HuH-7 (cell line): ENCODE data around the gene HLA-DQA2.
"Not testable (repeated sequence)": the region's sequence is repeated elsewhere in the genome, so short reads cannot be mapped to it uniquely, and the experiment has no call there.

Source experiments
- DNase-seq: peaks from one replicate; pipeline ENCODE4 v3.0.0; 2011; ENCODE audit warnings: low spot score

Gene HLA-DQA2

DNA sequence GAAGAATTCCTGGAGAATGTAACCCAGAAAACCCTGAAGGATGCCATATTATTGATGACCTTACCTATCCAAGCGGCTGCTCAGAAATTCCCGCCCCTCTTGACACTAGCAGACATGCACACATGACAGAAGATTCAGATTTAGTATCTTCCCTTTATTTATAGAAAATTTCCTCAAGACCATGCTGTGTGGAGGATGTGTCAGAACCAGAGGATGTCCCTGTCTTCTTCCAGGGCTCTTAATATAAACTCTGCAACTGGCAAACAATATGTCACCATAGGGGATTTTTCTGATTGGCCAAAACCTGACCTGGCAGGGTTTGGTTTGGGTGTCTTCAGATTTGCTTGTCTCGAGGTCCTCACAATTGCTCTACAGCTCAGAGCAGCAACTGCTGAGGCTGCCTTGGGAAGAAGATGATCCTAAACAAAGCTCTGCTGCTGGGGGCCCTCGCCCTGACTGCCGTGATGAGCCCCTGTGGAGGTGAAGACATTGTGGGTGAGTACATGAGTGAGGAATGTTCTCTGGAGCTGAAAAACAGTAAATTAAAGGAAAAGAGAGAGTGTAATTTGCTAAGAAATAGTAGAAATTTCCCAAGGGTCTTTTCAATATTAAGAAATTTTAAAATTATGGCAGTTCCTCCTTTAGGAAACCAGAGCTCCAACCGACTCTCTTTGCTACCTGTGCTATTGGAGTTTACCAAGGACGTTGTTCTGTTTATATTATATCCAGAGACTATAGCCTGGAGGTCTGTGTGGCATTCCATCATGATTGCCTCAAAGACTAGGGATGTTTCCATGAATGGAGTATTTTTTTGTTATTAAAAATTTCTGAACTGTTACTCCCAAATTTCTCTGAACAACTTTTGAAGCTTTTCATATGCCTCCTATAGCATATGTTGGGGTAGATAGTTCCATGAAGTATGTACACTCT, at the start of gene HLA-DQA2:
HLA-DQA2 (plus strand) TSS at position 361 of the 930 bp plus-strand sequence; CDS start at position 414, 53 bp downstream.
- DNase-seq: no peak

DNA sequence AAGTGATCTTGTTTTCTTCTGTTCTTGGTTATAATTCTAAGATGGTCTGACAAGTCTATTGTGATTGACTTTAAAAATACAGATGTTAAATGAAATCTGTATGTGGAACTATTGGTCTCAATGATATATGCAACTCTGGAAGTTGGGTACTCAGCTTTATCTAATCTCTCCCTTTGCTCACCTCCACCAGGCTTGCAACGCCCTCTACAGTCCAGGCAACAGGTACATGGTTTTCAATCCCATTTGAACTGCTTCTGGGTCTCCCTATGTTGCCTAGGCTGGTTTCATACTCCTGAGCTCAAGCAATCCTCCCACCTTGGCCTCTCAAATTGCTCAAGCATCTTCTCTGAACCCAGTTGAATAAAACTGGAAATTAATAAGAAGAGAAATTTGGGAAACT, 49.2 kb upstream of the HLA-DQA2 start:
- peak; percentile 23 for DNase-seq

DNA sequence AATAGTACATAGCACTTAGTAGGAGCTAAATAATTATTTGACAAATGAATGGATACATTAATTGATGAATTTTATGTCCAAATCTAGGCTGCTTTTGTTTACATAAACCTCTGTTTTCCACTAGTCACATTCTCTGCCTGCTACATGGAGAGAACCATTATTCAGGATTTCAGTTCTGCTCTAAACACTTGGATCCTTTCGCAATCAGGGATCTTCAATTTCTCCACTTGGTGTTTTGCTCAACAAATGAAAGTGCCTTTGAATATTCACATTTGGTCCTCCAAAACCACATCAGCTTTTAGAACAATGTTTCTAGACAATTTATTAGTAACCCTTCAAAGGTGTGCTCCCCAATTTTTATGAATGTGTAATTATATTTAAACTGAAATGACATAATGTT, 44.2 kb upstream of the HLA-DQA2 start:
- DNase-seq: no peak

DNA sequence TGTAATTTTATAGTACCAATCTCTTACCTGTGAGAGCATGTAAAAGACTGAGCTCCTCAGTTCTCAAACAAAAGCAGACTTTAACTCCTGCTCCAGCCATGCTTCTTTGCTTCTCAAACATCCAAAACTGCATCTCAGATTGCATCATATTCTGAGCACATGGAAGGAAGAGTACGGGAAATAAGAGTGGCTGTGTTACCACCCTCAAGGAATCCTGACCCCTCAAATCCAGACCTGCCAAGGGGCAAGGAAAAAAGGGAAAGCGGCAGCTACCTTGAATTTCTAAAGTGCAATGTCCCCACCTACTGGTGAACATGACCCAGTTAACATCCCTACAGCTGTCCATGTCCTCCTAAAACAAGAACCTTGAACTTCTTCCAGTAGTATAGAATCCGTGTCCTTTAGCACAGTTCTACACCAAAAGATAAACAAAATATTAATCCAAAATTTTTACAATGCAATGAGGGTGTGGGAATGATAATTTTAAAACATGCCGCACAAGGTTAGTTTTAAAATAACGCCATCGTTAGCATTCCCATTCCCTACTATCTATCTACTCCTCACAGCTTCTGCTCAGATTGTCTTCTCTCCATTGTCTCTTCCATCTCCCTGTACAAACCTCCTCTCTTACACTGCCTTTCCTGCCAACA, 40.7 kb upstream of the HLA-DQA2 start:
- peak; percentile 17 for DNase-seq

DNA sequence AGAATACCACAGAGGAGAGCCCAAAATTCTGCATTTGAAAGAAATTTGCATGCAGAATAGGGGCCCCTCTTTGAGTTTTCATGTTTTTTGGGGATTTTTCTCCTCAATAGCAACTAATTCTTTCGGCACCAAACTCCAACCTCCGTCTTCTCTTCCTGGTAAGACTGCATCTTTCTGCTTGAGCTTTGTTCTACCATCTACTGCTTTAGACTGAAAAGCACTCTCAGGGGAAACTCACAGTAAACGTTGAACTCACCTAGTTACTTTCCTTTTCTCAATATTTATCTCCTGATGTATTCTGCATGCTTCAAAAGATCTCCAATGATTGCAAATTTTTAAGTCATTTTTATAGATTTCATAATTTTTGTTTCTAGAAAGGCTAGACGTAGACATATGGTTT, 37.8 kb upstream of the HLA-DQA2 start:
- DNase-seq: no peak

DNA sequence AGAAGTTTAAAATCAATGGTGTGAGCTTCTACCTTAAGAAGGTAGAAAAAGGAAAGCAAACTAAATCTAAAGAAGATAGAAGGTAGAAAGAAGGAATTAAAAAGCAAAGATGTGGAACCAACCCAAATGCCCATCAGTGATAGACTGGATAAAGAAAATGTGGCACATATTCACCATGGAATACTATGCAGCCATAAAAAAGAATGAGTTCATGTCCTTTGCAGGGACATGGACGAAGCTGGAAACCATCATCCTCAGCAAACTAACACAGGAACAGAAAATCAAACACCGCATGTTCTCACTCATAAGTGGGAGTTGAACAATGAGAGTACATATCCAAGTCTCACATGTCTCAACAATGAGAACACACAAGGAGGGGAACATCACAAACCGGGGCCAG, 36.0 kb upstream of the HLA-DQA2 start:
- not testable (repeated sequence) for DNase-seq

DNA sequence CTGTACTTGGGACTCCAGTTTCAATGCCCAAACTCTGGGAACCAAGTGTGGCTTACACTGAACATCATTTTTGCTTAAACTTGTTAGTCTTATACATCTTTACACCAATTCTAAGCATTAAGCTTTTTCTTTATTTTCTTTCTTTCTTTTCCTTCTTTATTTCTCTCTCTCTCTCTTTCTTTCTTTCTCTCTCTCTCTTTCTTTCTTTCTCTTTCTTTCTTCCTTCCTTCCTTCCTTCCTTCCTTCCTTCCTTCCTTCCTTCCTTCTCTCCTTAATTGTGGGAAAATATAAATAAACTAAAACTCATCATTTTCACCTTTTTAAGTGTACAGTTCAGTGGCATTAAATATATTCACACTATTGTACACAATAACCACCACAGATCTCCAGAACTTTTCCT, 31.6 kb upstream of the HLA-DQA2 start:
- DNase-seq: no peak

DNA sequence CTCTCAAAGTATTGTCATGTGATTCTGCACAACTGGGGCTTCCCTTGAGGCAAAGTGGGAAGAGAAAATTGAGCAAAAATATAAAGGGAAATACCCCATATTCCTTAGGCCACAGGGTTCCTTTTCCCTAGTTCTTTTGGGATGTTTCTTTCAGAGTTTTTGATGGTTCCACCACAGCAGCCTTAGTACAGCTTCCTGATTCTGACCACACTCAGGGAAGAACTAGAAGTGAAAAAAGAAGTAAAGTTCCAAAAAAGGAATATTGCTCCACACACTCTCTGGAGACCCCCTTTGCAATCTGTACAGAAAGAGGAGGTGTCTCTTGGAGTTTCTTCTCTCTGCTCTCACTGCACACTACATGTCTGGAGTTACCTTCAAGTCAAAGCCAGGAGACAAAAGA, 27.9 kb upstream of the HLA-DQA2 start:
- DNase-seq: no peak

DNA sequence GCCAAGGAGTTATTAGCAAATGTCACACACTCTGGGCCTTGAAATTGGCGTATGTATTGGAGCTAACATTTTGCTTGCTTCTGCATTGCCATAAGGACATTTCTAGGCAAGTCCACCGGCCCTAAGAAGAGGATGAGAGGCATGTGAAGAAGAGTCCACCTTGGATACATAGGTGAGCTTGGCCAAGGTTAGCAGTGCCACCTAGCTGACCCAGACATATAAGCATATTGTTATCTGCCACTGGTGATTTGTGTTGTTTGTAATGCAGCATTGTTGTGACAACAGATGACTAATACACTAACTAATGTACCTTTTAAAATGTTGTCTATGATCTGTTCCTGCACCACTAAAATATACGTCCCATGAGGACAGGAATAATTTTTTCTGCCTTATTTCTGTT, 24.8 kb upstream of the HLA-DQA2 start:
- DNase-seq: no peak

DNA sequence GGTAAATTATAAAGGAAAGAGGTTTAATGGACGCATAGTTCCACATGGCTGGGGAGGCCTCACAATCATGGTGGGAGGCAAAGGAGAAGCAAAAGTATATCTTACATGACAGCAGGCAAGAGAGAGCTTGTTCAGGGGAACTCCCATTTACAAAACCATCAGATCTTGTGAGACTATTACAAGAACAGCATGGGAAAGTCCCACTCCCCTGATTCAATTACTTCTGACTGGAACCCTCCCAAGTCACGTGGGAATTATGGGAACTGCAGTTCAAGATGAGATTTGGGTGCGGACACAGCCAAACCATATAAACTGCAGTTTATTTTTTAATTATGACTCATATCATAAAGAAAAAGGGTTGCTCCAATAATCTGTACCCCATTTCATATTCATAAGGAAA, 22.3 kb upstream of the HLA-DQA2 start:
- no peak for DNase-seq

DNA sequence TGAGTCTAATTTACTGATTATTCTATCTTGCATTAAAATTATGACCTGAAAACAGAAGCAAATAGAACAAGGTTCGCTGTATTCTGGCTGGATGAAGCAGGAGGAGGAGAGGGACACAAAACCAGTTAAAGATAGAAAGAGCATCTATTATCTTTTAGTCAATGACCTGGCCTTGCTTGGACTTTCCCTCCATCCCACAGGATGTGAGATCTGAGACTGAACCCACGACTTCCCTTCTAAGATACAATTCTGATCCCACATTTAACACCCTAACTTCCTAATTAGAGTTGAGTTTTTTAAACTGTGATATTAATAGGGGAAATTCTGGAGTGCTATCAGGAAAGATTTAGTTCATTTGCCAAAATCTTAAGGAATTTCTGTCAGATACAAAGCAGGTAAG, 3.1 kb upstream of the HLA-DQA2 start:
- DNase-seq: no peak

DNA sequence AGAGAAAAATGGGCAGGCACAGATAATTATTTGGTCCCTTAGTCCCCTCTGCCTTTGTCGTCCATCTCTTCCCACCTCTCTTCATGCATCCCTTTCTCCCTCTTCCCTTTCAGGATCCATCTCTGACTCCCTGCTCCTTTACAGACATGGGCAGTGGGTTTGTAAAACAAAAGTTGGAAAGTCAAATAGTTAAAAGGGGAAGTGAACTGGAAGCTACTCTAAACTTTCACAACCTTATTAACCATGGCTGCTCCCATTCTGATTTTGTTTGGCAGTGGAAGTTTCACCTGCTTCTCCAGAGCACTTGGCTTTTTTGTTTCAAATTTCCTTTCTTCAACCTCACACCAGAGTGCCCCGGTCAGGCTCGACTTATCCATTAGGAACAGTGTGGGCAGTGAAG, 1.2 kb downstream of the HLA-DQA2 start:
- DNase-seq: no peak

DNA sequence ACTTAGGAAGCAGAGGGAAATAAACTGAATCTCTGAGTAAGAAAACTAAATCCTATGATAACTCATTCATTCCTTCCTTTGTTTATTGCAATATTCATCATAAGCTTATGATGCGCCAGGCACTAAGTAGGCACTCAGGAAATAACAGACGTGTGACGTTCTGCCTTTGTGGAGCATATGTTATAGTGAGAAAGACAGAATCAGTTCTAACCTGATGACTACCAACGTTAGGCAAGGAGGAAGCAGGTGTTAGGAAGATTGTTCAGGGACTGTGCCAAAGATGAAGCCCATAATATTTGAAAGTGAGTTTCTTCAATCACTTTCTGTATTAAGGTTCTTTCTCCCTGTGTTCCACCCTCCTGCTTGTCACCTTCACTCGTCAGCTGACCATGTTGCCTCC, 3.6 kb downstream of the HLA-DQA2 start:
- DNase-seq: no peak

DNA sequence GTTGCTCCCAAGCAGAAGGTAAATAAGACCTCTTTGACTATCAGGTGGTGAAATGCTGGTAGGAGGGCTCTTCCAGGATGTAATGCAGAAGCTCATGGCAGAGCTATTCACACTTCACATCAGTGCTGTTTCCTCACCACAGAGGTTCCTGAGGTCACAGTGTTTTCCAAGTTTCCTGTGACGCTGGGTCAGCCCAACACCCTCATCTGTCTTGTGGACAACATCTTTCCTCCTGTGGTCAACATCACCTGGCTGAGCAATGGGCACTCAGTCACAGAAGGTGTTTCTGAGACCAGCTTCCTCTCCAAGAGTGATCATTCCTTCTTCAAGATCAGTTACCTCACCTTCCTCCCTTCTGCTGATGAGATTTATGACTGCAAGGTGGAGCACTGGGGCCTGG, 4.5 kb downstream of the HLA-DQA2 start:
- not testable (repeated sequence) for DNase-seq

DNA sequence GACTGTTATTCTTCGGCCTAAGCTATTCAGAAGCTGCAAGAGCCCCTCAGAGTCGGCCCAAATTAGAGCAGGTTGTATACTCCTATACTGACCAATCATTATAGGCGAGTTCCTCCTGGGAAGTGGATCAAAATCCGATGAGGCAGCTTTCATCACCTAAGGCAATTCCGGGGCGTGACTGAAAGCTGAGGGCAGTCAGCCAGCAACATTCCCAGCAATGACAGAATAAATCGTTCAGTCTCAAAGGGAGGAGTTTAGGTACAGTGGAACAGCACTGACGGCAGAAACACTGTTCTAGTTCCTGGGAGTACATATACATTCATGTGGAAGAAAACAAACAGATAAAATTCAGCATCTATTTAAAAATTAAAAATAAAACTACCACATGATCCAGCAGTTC, 11.4 kb downstream of the HLA-DQA2 start:
- no peak for DNase-seq

DNA sequence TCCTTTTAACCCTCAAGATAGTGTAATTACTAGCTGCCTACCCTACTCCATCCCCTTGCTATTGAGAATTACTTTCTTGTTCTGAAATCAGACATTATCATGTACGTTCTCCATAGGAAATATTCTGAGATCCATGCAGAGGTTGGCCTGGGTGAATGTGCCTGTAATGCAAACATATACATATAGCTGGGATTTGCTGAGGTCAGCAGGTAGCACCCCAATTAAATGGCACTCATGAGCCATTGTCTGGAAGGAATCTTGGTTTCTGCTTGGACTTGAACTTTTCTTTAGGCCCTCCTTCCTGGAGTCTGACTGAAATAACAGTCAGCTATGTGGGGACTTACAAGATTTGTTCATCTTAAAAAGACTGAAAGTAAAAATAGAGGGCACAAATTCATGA, 18.5 kb downstream of the HLA-DQA2 start:
- DNase-seq: no peak

DNA sequence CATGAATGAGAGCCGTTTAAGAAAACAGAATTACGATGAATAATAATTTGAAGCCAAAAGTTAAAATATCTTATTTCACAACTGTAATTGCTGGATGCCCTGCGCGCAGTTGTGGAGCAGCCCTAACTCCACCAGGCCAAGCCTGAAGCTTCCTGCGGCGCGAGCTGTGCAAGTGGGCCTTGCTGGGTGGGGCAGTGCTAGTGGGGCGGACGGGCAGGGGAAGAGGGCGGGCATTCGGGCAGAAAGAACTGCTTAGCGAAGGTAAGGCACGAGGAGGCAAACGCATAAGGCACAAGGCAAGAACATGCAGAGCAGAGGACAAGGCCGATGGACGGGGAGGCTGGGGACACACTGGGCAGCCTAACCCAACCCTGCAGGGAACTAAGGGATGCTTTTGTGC, 19.9 kb downstream of the HLA-DQA2 start:
- no peak for DNase-seq

DNA sequence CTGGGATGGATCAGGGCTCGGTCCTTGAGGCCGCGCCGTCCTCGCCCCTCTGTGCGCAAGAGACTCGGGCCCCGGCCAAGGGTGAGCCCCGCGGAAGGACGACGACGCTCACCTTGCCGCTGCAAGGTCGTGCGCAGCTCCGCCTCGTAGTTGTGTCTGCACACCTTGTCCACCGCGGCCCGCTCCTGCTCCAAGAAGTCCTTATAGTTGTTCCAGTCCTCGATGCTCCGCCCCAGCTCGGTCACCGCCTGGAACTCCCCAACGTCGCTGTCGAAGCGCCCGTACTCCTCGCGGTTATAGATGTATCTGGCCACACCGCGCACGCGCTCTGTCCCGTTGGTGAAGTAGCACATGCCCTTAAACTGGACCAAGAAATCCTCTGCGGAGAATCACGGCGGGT, 20.4 kb downstream of the HLA-DQA2 start:
- no peak for DNase-seq

DNA sequence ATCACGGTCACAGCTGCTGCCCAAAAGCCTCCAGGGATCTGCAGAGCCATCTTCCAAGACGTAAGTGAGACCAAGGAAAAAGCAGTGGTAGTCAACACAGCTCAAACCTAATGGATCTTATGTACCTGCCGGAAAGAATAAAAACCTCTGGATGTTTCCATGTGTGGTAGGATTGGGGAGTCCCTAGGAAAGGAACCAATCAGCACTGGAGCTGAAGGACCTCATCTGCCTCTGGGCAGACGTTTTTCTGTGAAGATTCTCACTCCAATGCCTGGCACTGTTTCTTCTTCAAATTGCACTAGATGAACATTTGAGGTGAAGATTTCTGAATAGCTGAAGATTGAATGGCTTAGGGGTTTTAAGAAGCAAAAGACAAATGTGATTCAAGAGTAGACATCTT, 22.2 kb downstream of the HLA-DQA2 start, which contains the start of gene HLA-DQB2:
HLA-DQB2 (minus strand) TSS at position 112 of the 400 bp plus-strand sequence; CDS start at position 50, 62 bp downstream.
- no peak for DNase-seq

DNA sequence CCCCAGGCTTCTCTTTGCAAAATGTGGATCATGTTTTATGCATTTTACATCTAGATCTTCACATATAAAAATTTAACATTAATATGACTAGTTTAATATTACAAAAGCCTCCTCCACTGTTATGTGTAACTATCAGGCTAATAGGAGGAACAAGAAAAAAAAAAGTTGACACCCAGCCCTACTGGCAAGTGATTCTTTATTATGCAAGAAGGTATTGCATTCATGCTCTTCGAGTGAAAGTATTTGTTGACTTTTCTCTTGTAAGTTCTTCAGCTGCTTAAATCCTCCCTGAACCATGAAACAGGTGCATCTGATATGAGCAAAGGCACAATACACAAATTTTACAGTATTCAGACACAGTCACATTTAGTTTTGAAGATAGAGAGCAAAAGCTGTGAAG, 22.9 kb downstream of the HLA-DQA2 start:
- DNase-seq: no peak

DNA sequence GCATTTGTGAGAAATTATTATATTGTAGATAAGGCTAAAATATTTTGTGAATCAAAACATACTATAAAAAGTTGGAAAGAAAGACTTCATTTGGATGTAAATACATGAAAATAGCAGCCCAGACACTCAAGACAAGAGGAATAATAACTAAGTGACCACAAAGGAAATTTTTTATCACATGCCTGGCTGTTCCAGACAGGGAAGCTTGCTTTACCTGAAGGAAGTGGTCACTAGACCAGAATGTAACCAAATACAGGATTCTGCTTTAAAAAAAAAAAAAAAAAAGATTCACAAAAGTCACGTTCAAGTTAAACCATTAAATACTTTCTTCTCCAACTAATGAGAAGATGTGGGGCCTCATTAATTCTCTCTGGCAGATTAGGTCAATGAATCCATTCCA, 31.5 kb downstream of the HLA-DQA2 start:
- DNase-seq: no peak

DNA sequence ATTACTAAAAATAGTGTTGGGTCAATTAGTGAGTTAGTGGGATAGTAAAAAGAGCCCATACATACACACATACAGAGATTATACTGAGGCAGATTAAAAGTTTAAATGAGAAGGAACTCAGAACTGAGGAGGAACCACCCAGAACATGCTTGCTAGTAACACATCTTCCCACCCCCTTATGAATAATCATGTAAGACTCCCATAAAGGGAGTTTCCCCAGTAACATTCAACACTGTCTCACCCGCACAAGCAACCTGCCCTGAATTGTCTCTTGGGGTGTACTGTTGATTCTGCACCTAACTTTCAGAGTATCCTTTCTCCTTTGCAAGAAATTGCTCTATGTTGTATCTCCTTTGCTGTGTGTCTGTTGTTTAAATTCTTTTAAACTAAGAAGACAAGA, 33.2 kb downstream of the HLA-DQA2 start:
- DNase-seq: no peak

DNA sequence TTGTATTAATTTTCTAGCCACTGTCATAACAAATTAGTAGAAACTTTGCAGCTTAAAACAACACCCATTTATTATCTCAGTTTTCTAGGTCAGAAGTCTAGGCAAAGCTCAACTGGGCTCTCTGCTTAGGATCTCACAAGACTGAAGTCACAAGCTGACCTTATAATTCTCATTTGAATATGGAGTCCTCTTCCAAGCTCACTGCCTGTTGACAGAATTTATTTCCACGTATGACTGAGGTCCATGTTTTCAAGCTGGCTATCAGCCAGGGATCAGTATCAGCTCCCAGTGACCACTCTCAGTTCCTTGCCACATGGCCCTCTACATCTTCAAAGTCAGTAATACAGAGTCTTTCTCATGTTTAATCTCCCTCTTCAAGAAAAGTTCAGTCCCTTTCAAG, 33.9 kb downstream of the HLA-DQA2 start:
- DNase-seq: no peak
